HG03045 (cell line): ENCODE data around the gene MIGA2.

Experiments used
- ATAC-seq: cut with Tn5 transposase; IDR thresholded peaks from one replicate; pipeline ENCODE4 v1.9.1; 2021; ENCODE audit warnings: mild to moderate bottlenecking, moderate library complexity; ENCODE audit not compliant: unreplicated experiment

The MIGA2 gene

DNA sequence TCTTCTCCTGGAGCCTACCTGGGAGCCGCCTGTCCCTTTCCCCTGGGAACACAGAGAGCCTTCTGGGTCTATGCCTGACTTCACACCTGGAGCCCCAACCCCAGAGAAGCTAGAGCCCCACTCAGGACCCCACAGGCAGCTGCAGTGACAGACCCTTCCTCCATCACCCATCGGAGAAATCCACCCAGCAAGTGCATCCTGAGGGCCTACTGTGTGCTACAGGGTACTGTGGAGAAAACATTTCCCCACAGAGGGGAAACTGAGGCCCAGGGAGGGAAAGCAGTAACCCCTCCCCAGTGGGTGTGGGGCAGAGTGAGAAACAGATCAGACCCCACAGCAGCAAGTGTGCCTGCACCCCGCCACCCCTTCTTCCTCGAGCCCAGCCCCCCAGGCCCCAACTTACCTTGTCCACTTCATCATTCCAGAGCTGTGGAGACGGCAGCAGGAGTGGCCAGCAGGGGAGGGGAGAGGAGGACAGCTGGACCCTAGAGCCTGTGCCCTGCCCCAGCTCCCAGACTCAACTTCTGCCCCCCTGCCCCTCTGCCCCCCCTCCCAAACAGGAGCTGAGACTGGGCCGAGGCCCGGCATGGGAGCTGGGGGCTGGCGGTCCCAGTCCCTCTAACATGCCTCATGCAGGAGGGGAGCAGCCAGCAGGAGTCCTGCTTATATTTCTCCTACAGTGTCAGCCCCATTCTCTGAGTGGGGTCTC lies 26.0 kb upstream of the MIGA2 start:
- ATAC-seq = no peak

DNA sequence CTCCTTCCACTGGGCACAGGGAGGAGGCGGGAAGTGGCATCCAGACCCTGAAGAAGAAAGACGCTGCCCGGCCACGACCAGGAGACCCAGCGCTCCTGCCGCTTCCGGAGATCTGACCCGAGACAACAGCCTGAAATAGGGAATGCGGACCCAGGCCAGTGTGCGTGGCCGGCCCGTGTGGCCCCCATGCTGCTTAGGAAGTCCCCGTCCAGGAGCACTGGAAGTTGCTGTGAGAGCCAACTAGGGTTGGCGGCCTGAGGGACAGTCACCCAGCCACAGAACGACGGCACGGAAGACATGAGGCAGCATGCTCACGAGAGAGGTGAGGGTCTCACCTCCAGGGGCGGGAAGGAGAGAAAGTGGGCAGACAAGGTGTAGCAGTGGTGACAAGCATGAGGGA lies 25.3 kb upstream of the MIGA2 start:
- no peak for ATAC-seq

DNA sequence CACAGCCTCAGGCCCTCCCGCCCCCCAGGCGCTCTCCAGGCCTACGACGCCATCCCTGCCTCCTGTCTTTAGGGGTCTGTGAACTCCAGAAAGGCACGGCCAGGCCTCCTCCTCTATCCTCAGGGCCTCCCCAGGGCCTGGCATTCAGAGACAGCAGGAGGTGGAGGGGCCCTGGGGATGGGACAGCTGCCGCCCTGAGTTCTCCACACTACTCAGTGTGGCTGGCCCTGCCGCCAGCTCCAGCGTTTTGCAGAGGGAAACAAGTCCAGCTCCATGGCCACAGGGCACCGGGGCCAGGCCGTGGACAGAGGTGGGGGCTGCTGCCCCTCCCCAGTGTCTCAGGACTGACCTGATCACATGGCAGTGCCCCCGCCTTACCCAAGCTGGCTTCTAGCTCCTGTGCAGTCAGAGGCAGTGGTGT lies 24.7 kb upstream of the MIGA2 start:
- no peak for ATAC-seq

DNA sequence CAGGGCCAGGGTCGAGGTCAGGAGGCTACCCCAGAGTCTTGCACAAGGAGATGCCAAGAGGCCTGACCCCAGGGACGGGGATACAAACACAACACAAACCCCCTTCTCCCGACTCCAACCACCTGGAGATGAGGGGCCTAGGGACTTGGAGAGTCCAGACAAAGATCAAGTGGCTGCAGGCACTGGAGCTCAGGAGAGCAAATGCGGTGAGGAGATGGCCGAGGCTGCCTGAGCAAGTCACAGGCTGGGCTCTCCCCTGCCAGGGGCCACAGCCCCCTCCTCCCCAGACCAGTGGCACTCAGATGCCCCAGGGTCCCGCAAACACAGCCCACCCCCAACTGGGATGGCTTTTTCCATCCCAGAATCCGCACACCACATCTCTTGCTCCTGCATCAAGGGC lies 24.1 kb upstream of the MIGA2 start:
- ATAC-seq = no peak

DNA sequence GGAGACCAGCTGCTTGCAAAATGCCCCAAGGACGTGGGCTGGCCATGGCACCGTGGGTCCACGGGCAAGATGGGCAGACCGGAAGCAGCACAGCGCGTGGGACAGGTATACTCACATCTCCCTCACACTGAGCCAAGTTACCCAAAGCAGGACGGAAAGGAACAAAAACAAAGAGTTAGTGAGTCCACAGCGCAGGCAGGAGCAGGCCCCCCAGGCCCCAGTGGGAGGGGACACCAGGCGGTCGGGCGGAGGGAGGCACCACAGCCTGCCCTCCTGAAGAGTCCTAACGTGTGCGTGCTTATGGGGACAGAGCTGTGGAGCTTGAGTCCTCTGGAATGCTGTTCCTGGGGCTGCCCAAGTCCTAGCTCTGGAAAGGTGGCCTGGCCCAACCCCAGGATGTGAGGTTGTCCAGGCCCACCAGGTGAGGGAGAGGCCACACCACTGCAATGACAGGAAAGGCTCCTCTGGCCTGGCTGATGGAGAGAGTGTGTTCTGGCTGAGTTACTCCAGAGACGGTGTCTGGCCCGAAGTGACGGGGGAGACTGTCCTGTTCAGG lies 23.5 kb upstream of the MIGA2 start:
- ATAC-seq = no peak

DNA sequence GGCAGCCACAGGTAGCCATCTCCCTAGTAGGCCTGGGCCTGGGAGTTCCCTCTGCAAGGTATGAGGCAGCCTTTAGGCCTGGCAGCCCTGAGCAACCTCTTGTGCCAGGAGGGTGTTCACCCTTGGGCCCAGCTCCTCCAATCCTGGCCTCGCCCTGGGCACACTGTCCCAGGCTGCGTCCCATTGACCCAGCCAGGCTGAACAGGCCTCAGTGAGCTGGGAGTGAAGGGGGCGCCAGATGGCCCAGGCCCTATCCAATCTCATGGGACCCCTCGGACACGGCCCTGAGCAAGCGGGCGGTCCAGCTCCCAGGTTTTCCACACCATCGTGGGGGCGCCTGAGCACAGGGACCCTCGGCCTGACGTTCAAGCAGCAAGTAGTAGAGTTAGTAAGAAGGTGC lies 22.8 kb upstream of the MIGA2 start:
- ATAC-seq = no peak

DNA sequence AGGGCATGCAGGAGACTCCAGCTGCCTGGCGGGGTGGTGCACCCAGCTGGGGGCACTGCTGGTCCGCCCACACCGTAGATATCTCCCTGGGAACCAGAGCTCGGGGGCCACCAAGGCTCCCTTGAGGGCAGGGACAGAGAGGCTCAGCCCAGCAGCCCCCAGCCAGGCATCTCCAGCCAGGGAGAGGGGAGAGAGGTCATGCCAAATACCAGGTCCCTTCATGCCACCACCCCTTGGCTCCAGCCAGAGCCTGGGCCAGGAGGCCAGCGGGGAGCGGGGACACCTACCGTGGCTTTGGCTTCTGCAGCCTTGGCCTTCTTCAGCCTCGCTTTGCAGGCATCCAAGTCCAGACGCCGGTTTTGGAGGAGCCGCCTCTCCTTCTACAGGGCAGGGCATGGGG lies 22.3 kb upstream of the MIGA2 start:
- ATAC-seq = no peak

DNA sequence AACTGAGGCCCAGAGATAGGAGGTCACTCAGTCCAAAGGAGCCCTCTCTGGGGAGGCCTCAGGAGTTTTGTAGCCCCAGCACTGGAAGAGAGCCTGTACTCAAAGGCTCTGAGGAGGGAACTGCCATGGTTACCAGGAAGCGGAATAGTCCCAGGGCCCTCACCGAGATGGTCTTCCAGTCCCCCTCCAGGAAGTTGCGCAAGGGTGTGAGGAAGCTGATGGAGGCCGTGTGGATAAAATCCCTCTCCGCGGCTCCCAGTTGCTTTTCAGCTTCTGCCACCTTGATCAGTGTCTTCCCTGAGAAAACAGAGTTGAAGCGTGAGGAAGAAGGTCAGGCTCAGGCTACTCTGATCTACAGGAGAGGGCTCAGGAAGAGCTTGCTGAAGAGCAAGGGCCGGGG lies 21.8 kb upstream of the MIGA2 start:
- no peak for ATAC-seq

DNA sequence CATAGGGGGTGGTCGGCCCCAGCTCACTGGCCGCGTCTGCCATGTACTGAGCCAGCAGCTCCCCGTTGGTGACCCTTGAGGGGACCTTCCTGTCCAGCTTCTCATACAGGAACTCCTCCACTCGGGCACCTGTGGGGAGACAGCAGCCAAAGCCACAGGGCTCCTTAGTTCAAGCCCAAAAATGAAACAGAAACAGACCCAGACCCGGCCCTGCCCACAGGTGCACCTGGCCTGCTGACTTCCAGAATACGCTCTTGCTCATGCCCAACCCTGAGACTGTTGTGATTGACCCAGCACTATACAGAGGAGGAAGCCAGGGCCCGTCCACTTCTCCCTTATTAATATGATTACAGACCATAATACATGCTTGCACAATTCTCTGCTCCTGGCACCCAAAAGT lies 15.3 kb upstream of the MIGA2 start:
- peak; percentile 48 for ATAC-seq

DNA sequence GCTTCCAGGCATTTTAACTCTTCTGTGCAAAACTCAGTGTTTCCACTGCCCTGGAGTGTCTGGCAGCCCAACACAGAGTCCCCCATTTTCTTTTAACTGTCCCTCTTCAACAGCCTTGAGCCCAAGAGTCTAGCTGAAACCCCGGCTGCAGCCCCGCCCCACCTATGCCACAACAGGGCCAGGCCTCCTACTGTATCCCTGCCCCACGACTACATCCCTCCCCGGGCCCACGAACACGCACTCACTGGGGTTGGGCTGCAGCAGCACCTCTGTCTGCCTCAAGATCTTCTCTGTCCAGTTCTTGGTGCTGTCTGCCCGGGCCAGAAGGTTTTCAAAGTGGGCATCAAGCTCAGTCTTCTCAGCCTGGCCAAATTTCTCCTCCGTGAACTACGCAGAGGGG lies 14.4 kb upstream of the MIGA2 start:
- ATAC-seq = no peak

DNA sequence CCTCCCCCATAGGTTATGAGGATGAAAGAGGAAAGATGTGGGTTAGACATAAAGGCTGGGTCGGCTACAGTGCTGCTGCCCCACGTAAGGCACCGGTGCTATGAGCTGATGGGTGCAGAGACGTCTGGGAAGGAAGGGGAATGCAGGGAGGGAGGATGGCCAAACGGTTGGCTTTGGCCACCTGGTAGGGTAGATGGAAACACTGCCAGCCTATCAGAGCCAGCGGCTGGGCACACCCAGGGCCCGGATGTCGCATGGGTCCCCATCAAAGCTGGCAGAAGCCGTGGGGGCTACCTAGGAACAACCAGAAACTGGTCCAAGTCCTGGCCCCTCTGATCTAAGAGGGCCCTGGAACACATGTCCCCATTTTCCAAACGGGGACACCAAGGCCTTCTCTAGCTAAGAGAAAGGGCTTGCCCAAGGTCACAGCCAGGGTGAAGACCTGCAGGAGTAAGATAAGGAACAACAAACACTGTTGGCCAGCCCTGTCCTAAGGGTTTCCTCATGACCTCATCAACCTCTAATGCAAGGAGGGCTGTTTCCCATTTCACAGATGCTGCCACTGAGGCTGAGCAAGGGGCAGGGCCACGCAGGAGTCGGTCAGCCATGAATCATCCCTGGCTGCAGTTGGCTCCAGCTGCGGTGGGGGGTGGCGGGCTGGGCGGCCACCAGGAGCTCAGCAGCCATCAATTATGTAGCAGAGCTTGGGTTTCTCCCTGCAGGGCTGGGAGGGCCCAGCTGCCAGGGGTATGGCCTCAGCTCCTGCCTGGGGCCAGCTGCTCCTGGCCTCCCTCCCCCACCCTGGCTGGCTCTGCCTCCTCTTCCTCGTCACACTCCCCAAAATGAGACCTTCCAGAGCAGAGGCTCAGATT lies 13.2 kb upstream of the MIGA2 start:
- no peak for ATAC-seq

DNA sequence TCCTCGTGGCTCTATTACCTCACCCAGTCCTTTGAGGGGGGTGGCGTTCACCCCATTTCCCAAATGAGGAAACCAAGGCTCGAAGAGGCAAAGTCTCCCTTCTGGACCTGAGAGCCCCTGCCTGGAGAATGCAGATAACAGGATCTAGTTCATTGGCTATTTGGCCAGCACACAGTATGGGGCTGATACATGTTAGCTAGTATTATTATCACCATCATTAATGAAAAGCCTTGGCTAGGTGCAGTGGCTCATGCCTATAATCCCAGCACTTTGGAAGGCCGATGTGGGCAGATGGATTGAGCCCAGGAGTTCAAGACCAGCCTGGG lies 12.6 kb upstream of the MIGA2 start:
- ATAC-seq = no peak

DNA sequence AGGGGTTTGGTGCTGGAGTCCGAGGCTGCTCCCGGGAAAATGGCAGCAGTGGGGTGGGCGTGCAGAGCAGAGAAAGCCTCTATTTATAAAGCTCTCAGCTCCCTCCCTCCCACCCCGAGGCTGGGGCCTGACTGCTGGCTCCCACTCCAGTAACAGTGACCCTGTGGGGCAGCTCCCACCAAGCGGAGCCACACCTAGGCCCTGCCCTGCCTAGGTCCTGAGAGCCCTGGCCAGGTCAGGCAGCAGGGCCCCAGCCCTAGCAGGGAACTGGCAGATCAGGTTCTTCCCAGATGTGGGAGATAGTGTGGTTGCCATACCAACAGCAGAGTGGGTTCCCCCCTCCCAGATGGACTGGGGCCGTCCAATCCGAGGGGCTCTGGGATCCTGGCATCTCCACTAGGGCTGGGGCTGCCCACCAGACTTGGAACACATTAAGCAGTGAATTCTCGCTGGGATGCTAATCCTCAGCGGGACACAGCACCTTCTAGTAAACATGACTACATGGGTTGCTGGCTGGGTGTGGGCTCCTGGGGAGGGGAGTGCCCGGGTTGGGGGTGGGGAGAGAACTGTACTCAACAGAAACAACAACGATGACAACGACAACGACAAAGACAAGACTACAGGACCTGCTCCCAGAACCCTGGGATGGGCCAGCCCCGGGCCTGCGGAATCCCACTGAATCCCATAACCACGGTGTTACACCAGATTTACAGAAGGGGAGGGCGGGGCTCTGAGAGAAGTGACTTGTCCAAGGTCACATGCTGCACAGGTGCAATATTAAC lies 9.8 kb upstream of the MIGA2 start:
- no peak for ATAC-seq

DNA sequence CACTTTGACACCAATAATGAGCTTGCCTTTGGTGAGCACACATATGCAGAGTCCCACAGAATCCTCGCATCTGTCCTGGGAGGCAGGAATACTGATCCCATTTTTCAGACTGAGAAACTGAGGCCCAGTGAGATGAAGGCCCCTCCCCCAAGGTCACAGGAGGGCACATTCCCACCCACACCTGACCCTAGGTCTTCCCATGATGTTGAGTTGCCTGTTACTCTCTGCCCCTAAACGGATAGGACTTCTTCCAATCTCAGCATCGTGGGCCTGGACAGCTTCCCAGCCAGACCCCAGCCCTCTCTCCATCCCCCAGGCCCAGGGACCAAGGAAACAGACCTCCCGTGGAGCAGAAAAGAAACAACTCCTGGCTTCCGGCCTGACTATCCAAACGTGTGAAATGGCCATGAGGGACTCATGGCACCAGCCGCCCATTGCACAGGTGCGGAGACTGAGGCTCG lies 9.2 kb upstream of the MIGA2 start:
- no peak for ATAC-seq

DNA sequence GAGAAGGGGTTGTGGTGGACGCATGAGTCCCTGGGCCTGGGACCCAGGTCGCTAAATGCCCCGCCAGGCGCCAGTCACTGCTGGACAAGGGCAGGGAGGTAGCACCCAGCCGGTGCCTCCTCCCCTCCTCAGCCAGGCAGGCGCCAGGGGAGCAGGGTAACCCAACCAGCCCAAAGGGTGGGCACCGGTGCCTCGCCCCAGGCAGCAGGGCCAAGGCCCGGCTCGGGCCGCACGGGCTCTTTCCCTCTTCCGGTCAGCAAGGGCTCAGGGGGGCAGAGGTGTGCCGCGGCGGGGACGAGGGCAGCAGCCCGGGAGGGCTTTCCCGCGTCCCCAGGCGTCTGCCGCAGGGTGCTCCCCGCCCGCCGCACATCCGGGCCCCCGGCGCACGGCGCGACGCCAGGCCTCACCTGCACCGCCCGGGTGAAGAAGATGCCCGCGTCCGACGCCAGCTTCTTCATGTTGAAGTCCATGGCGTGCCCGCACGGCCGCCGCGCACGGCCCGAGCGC lies 8.7 kb upstream of the MIGA2 start:
- ATAC-seq = peak; percentile 39

DNA sequence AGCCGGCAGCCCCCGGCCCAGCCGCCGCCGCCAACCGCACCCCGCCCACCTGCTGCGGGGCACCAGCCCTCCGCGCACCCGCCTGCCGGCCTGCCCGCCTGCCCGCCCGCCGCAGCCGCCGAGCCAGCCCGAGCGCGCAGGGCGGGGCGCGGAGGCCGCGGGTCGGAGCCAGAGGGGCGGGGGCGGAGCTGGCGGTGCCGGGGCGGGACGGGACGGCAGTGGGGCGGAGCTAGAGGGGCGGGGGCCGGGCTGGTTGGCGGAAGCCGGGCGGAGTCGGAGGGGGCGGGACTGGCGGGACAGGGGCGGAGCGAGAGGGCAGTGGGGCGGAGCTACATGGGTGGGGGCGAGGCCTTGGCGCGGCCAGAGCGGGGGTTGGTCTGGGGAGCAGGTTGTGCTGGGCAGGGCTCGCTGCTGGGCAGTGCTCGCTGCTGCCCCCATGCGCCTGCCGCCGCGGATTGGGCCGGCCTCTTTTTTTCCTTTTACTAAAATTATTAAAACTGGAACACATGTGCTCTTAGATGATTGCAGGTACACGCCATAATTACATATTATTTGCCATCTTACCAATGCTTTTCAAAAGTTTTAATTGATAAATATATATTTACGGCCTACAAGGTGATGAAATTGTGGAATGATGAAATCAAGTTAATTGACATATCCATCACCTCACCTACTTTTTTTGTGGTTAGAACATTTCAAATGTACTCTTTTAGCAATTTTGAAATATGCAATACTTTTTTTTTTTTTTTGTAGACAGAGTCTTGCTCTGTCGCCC lies 8.0 kb upstream of the MIGA2 start, which contains the start of gene SH3GLB2:
TSS of gene SH3GLB2 (minus strand) at position 140 of the 775 bp plus-strand sequence. CDS start 177 bp downstream, outside the sequence.
- peak; percentile 72 for ATAC-seq

DNA sequence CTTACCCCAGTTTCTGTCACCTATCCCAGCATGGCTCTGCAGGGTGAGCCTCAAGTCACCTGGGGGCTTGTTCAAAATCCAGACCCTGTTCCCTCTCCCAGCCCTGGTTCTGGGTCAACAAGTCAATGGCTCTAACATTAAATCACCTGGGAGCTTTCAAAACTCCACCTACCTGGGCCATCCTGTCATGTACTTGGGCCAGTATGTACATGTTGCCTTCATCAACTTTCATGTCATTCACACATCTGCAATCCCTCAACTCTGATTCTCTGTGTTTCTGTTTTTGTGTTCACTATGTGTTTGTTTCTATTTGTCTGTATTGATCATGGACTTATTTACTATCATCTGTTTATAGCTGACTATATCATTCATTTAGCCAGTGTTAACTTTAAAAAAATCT lies 6.2 kb upstream of the MIGA2 start:
- no peak for ATAC-seq

DNA sequence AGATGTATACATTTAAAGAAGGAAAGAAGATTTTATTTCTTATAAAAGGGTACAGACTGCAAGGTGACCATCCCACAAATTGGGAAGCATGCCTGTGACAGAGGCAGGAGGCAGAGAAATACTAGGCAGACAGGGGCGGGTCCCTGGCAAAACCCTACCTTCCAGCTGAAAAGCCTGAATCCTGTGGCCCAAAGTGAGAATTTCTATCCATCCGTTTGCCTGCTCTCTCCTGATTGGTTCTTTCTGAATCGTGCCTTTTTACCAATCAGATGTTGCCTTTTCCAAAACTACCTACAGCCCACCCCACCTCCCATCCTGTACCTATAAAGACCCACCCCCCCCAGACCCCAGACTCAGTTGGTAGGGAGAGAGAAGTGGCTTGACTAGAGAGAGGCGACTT lies 4.9 kb upstream of the MIGA2 start:
- no peak for ATAC-seq

DNA sequence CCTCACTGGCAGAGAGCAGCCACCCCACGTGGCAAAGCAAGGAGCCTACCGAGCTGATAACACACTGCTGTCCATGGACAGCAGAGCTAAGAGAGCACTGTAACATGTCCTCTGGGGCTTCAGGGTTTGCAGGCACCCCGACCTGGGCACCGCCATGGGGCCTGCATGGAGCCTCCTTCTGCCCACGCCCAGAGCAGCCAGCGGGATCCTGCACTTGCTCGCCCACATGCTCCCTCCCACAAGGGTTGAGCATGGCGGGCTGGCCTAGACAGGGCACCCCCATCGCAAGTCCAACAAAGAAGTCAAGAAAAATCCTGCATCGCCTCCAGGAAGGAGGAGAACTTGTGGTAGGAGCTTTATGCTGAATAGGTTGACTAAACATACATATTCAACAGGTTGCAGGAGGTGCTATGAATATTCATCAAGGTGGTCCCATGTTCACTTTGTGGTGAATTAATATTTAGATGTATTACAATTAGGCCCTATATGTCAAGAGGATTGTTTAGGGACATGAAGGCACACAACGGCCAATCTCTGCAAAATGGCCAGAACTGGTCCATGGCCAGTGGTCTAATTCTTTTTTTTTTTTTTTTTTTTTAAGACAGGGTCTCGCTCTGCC lies 3.8 kb upstream of the MIGA2 start:
- ATAC-seq = no peak

DNA sequence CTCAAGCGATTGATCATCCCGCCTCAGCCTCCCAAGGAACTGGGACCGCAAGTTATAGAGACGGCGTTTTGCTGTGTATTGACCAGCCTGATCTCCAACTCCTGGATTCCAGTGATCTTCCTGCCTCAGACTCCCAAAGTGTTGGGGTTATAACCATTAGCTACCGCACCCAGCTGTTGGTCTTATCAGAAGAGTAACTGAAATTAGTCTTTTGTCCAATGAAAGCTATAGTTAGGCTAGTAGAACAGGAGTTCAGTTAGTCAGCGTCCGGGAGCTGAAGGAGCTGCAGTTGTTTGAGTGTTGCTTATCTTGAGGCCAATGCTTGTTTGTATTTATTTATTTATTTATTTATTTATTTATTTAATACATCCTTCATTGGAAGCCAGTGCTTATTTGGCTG lies 3.2 kb upstream of the MIGA2 start:
- no peak for ATAC-seq
